ENCODE results near the gene GRK3. TPM values are rescaled to one million over a fixed set of nuclear protein-coding genes. Genes with fewer than 3 reads are reported as not detected.
"Not testable (repeated sequence)": the region's sequence is repeated elsewhere in the genome, so short reads cannot be mapped to it uniquely, and the experiment has no call there.

The GRK3 gene
- total RNA-seq, 1 donor from 2014 or later = 26.0 TPM

- Mint-ChIP-seq H3K4me3 (ENCODE audit: low read depth) (no peak overlapping the region), H3K4me1 (ENCODE audit: low read depth) (peaks cover 15% of the 10 kb centered on the region), H3K27me3 (no peaks in the 10 kb centered on the region), H3K9me3 (ENCODE audit: low read depth) (peaks cover 6% of the 10 kb centered on the region), H3K27ac (no peak overlapping the region), H3K36me3 (ENCODE audit: insufficient read depth) (peaks cover 6% of the 10 kb centered on the region)
- DNase-seq (ENCODE audit: low spot score, unreplicated experiment) = no peak
- TF ChIP-seq CTCF (IDR thresholded peaks at IDR 0.05; ENCODE audit: unreplicated experiment) = no peak
These were observed 38.0 kb downstream of the GRK3 start for GRCh38 chr22:25602445-25602844.

GRCh38 chr22:25602916-25603315, 38.4 kb downstream of the GRK3 start:
- H3K27ac Mint-ChIP-seq = no peak overlapping the region
- no peaks in the 10 kb centered on the region for H3K27me3 Mint-ChIP-seq
- no peak for DNase-seq (ENCODE audit: low spot score, unreplicated experiment)
- H3K4me1 Mint-ChIP-seq (ENCODE audit: low read depth) = peaks cover 15% of the 10 kb centered on the region
- H3K36me3 Mint-ChIP-seq (ENCODE audit: insufficient read depth) = peaks cover 6% of the 10 kb centered on the region
- H3K4me3 Mint-ChIP-seq (ENCODE audit: low read depth) = no peak overlapping the region
- TF ChIP-seq CTCF (IDR thresholded peaks at IDR 0.05; ENCODE audit: unreplicated experiment) = no peak
- peaks cover 5% of the 10 kb centered on the region for H3K9me3 Mint-ChIP-seq (ENCODE audit: low read depth)

- not testable (repeated sequence) for H3K4me3 Mint-ChIP-seq (ENCODE audit: low read depth); H3K27ac Mint-ChIP-seq; DNase-seq (ENCODE audit: low spot score, unreplicated experiment); H3K27me3 Mint-ChIP-seq; H3K9me3 Mint-ChIP-seq (ENCODE audit: low read depth); H3K36me3 Mint-ChIP-seq (ENCODE audit: insufficient read depth)
- H3K4me1 Mint-ChIP-seq (ENCODE audit: low read depth) = peaks cover 10% of the 10 kb centered on the region
These were observed 40.7 kb downstream of the GRK3 start for GRCh38 chr22:25605146-25605545.

GRCh38 chr22:25605565-25605964, 41.1 kb downstream of the GRK3 start:
- H3K27ac Mint-ChIP-seq; DNase-seq (ENCODE audit: low spot score, unreplicated experiment); H3K4me3 Mint-ChIP-seq (ENCODE audit: low read depth); H3K36me3 Mint-ChIP-seq (ENCODE audit: insufficient read depth); H3K9me3 Mint-ChIP-seq (ENCODE audit: low read depth); H3K27me3 Mint-ChIP-seq: not testable (repeated sequence)
- H3K4me1 Mint-ChIP-seq (ENCODE audit: low read depth) = peaks cover 10% of the 10 kb centered on the region

GRCh38 chr22:25611284-25611683, 46.8 kb downstream of the GRK3 start:
- not testable (repeated sequence) for H3K27me3 Mint-ChIP-seq; H3K4me1 Mint-ChIP-seq (ENCODE audit: low read depth); H3K27ac Mint-ChIP-seq; H3K9me3 Mint-ChIP-seq (ENCODE audit: low read depth); H3K4me3 Mint-ChIP-seq (ENCODE audit: low read depth); DNase-seq (ENCODE audit: low spot score, unreplicated experiment)
- peaks cover 10% of the 10 kb centered on the region for H3K36me3 Mint-ChIP-seq (ENCODE audit: insufficient read depth)

- not testable (repeated sequence) for DNase-seq (ENCODE audit: low spot score, unreplicated experiment); H3K9me3 Mint-ChIP-seq (ENCODE audit: low read depth); H3K4me1 Mint-ChIP-seq (ENCODE audit: low read depth); H3K27me3 Mint-ChIP-seq; H3K27ac Mint-ChIP-seq; H3K4me3 Mint-ChIP-seq (ENCODE audit: low read depth); H3K36me3 Mint-ChIP-seq (ENCODE audit: insufficient read depth)
These were observed 48.7 kb downstream of the GRK3 start for GRCh38 chr22:25613131-25613530.

- H3K4me3 Mint-ChIP-seq (ENCODE audit: low read depth); H3K27ac Mint-ChIP-seq; H3K4me1 Mint-ChIP-seq (ENCODE audit: low read depth); H3K9me3 Mint-ChIP-seq (ENCODE audit: low read depth); H3K36me3 Mint-ChIP-seq (ENCODE audit: insufficient read depth); DNase-seq (ENCODE audit: low spot score, unreplicated experiment); H3K27me3 Mint-ChIP-seq: not testable (repeated sequence)
These were observed 49.1 kb downstream of the GRK3 start for GRCh38 chr22:25613558-25613957.

GRCh38 chr22:25614791-25615190, 50.3 kb downstream of the GRK3 start:
- H3K36me3 Mint-ChIP-seq (ENCODE audit: insufficient read depth); H3K4me1 Mint-ChIP-seq (ENCODE audit: low read depth); H3K9me3 Mint-ChIP-seq (ENCODE audit: low read depth); DNase-seq (ENCODE audit: low spot score, unreplicated experiment); H3K4me3 Mint-ChIP-seq (ENCODE audit: low read depth); H3K27ac Mint-ChIP-seq; H3K27me3 Mint-ChIP-seq: not testable (repeated sequence)

Measured in progenitor cell of endocrine pancreas (in vitro differentiated cells).